CD4-positive, CD25-positive, alpha-beta regulatory T cell (primary cell): ENCODE results near the gene ITGA3. TPM values are rescaled to one million over a fixed set of nuclear protein-coding genes. Genes with fewer than 3 reads are reported as not detected.

Source experiments
- ATAC-seq, 2 donors: fragments of 150-1000 bp; cut with Tn5 transposase; one replicate each; pipeline ENCODE4 v1.10.0; 2021; ENCODE audit warnings: low read depth in 2 of 2, moderate number of reproducible peaks in 2 of 2, moderate library complexity in 1 of 2
- DNase-seq, 3 donors: peaks; one replicate each; pipeline versions ENCODE4 v3.0.0 to v3.0.0-alpha.2; 2012 to 2022; ENCODE audit warnings: mixed read lengths in 1 of 3
- H3K27ac ChIP-seq: one replicate; pipeline ENCODE4 v1.7.0; 2013; ENCODE audit warnings: mild to moderate bottlenecking, low read length; ENCODE audit not compliant: insufficient read depth, poor library complexity, severe bottlenecking
- H3K27me3 ChIP-seq: one replicate; pipeline ENCODE4 v1.7.0; 2013; ENCODE audit warnings: low read length; ENCODE audit not compliant: control insufficient read depth, insufficient read depth
- H3K36me3 ChIP-seq: one replicate; pipeline ENCODE4 v1.7.0; 2013; ENCODE audit warnings: mild to moderate bottlenecking, low read length, moderate library complexity; ENCODE audit not compliant: control insufficient read depth, insufficient read depth
- H3K4me1 ChIP-seq: 2 replicates; pipeline ENCODE4 v1.7.0; 2013; ENCODE audit warnings: mild to moderate bottlenecking, low read length; ENCODE audit not compliant: insufficient read depth, control insufficient read depth, poor library complexity, severe bottlenecking
- H3K4me3 ChIP-seq: one replicate; pipeline ENCODE4 v1.7.0; 2013; ENCODE audit warnings: low read depth, mild to moderate bottlenecking, low read length, moderate library complexity
- H3K9me3 ChIP-seq, 2 experiments: 1 replicate in 1 of 2; 2 replicates in 1 of 2; pipeline ENCODE4 v1.7.0; 2013; ENCODE audit warnings: low read length in 2 of 2, mild to moderate bottlenecking in 1 of 2, moderate library complexity in 1 of 2; ENCODE audit not compliant: control insufficient read depth in 2 of 2
- H3K27ac Mint-ChIP-seq, 3 donors: one replicate each; pipeline ENCODE4 v1.8.0; 2020 to 2022; ENCODE audit warnings: mild to moderate bottlenecking in 3 of 3, mixed read lengths in 3 of 3, moderate library complexity in 2 of 3
- H3K27me3 Mint-ChIP-seq: one replicate; pipeline ENCODE4 v1.8.0; 2022; ENCODE audit warnings: mild to moderate bottlenecking, mixed read lengths
- H3K36me3 Mint-ChIP-seq: one replicate; pipeline ENCODE4 v1.8.0; 2020; ENCODE audit warnings: mixed read lengths
- H3K4me1 Mint-ChIP-seq, 4 donors: one replicate each; pipeline ENCODE4 v1.8.0; 2020 to 2022; ENCODE audit warnings: mixed read lengths in 4 of 4, mild to moderate bottlenecking in 1 of 4
- H3K4me3 Mint-ChIP-seq, 4 donors: one replicate each; pipeline ENCODE4 v1.8.0; 2020 to 2022; ENCODE audit warnings: mild to moderate bottlenecking in 4 of 4, mixed read lengths in 4 of 4, moderate library complexity in 3 of 4
- H3K9me3 Mint-ChIP-seq, 7 donors: one replicate each; pipeline ENCODE4 v1.8.0; 2020 to 2022; ENCODE audit warnings: mixed read lengths in 7 of 7, mild to moderate bottlenecking in 3 of 7, moderate library complexity in 2 of 7
- polyA plus RNA-seq, 4 donors: library from polyadenylated mRNA; unstranded; fragments of 300-500 nt; fragmentation: Illumina TruSeq; gene quantifications; one replicate each; pipeline ENCODE4 v1.2.3, GENCODE V29; 2021
- total RNA-seq: library from RNA; stranded (reverse); gene quantifications from one replicate; pipeline ENCODE4 v1.2.3, GENCODE V29; 2022

Gene ITGA3
- total and polyA plus RNA-seq, 5 donors from 2014 or later: 1.7 to 14.4 (median 2.7) TPM

DNA sequence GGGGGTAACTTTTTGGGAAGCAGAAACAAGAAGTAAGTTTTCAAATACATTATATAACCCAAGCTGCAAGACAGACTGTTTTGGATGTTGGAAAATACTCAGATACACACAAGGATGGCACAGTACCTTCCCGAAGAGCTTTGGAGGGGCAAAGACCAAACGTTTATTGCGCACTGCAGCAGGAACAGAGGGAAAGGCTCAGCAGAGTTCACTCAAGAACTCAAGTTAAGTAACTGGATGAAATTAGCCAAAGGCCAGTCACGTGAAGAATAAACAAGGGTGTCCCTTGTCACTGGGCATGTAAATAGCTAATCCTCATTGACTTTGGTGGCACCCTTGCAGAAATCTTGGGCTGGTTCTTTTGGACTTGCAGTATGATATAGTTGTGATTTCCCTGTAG is 42.0 kb downstream of the ITGA3 start:
- Histone ChIP-seq H3K27ac (no peak overlapping the region), H3K27me3 (no peaks in the 10 kb centered on the region), H3K9me3 (no peaks in the 10 kb centered on the region), H3K4me1 (peaks cover 22% of the 10 kb centered on the region), H3K36me3 (peaks cover 26% of the 10 kb centered on the region), H3K4me3 (no peak overlapping the region)
- DNase-seq (no peak), ATAC-seq (no peak)
- Mint-ChIP-seq H3K4me3 (peak overlapping the region in 3 of 4 donors; percentile 31 to 99 (median 59)), H3K27ac (peak overlapping the region in 1 of 3 donors; percentile 38), H3K36me3 (peaks cover 10% of the 10 kb centered on the region), H3K4me1 (peaks cover 0 to 54% (median 19%) of the 10 kb centered on the region in 4 donors), H3K27me3 (no peaks in the 10 kb centered on the region), H3K9me3 (no peaks in the 10 kb centered on the region)

DNA sequence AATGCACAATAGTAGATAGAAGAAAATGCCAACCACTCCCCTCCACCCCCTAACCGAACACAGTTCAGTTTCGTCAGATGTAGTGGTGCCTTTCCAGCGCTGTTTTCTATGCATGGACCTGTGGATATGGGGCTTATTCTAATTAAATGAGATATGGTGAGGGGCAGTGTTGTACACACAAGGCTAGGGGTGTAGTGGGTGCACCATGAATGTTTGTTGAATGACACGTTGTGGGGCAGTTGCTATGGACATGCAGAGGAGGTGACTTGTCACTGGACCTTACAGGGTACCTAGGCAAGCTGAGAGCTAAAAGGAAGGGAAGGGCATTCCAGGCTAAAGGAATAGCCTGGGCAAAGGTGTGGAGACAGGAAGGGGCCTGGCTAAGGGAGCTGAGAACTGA is 42.7 kb downstream of the ITGA3 start:
- no peaks in the 10 kb centered on the region for H3K9me3 Mint-ChIP-seq
- Histone ChIP-seq H3K27ac (no peak overlapping the region), H3K9me3 (no peaks in the 10 kb centered on the region), H3K36me3 (peaks cover 30% of the 10 kb centered on the region), H3K27me3 (no peaks in the 10 kb centered on the region), H3K4me3 (no peak overlapping the region), H3K4me1 (peaks cover 22% of the 10 kb centered on the region)
- H3K4me3 Mint-ChIP-seq: peak overlapping the region in 1 of 4 donors; percentile 99
- no peak for DNase-seq
- H3K36me3 Mint-ChIP-seq: peaks cover 10% of the 10 kb centered on the region
- peak overlapping the region in 1 of 3 donors; percentile 1 for H3K27ac Mint-ChIP-seq
- peaks cover 0 to 55% (median 20%) of the 10 kb centered on the region in 4 donors for H3K4me1 Mint-ChIP-seq
- no peaks in the 10 kb centered on the region for H3K27me3 Mint-ChIP-seq
- no peak for ATAC-seq

DNA sequence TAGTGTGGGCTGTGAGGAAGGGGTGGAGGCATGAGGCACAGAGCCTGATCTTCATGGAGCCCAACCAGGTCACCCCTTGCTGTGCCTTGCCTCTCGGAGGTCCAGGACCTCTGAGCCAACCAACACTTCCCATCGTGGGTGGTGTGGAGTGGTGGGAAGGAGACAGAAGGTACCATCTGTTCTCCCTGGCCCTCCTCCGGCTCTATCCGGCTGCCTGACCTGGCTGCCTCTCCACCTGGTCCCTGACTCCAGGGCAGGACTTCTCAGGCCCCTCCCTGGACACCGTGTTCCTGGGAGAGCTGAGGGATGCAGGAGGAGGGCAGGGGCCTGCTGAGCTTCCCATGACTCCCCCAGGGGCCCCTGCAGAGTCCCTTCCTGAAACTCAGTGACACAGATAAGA is 43.1 kb downstream of the ITGA3 start:
- peaks cover 10% of the 10 kb centered on the region for H3K36me3 Mint-ChIP-seq
- Histone ChIP-seq H3K4me1 (peaks cover 22% of the 10 kb centered on the region), H3K9me3 (no peaks in the 10 kb centered on the region), H3K27ac (no peak overlapping the region), H3K36me3 (peaks cover 31% of the 10 kb centered on the region), H3K27me3 (no peaks in the 10 kb centered on the region), H3K4me3 (no peak overlapping the region)
- DNase-seq: no peak
- H3K27ac Mint-ChIP-seq: no peak overlapping the region
- peaks cover 0 to 52% (median 19%) of the 10 kb centered on the region in 4 donors for H3K4me1 Mint-ChIP-seq
- H3K27me3 Mint-ChIP-seq: no peaks in the 10 kb centered on the region
- ATAC-seq: no peak
- H3K9me3 Mint-ChIP-seq: no peaks in the 10 kb centered on the region
- H3K4me3 Mint-ChIP-seq: no peak overlapping the region

DNA sequence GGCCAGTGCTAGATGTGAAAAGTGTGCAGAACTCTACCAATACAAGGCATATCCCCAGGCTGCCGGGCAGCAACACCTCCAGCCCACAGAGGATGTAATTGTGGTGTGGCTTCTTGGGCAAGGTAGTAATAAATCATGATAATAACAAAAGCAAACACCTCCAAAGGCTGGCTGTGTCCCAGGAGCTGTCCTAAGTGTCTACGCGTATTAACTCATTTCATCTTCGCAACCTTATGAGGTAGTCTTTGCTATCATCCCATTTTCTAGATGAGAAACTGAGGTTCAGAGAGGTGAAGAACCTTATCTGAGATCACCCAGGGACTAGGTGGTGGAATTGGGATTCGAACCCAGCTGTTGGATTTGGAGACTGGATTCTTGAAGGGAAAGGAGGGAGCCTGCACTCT is 44.6 kb downstream of the ITGA3 start:
- Histone ChIP-seq H3K27me3 (no peaks in the 10 kb centered on the region), H3K36me3 (peaks cover 37% of the 10 kb centered on the region), H3K9me3 (no peaks in the 10 kb centered on the region), H3K4me3 (no peak overlapping the region), H3K27ac (no peak overlapping the region), H3K4me1 (peaks cover 16% of the 10 kb centered on the region)
- Mint-ChIP-seq H3K4me1 (peaks cover 0 to 44% (median 12%) of the 10 kb centered on the region in 4 donors), H3K27me3 (no peaks in the 10 kb centered on the region), H3K4me3 (peak overlapping the region in 1 of 4 donors; percentile 70), H3K9me3 (no peaks in the 10 kb centered on the region), H3K36me3 (peaks cover 16% of the 10 kb centered on the region), H3K27ac (no peak overlapping the region)
- ATAC-seq (no peak), DNase-seq (no peak)

DNA sequence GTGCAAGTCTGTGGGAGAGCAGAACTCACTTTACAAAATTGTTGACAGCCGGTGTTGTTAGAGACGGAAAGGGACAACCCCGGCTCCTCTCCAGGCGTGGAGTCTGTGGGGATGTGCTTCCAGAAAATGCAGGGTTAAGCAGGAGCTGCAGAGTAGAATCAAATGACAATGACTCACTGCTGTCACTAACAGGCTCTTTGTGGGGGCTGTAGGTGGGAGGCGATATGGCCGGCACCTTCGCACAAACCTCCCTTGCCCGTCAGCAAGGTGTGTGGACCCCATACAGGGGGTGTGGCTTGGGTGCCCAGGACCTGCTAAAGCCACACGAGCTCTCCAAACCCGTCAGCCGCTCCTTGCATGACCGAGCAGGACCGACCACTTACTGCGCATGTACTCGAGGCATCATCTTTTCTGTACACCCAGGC is 45.0 kb downstream of the ITGA3 start:
- Mint-ChIP-seq H3K4me3 (no peak overlapping the region), H3K27me3 (no peaks in the 10 kb centered on the region), H3K27ac (no peak overlapping the region), H3K9me3 (no peaks in the 10 kb centered on the region), H3K36me3 (peaks cover 18% of the 10 kb centered on the region), H3K4me1 (peaks cover 0 to 40% (median 9%) of the 10 kb centered on the region in 4 donors)
- H3K4me3 ChIP-seq: no peak overlapping the region
- ATAC-seq: no peak
- H3K9me3 ChIP-seq: no peaks in the 10 kb centered on the region
- peaks cover 11% of the 10 kb centered on the region for H3K4me1 ChIP-seq
- no peaks in the 10 kb centered on the region for H3K27me3 ChIP-seq
- no peak for DNase-seq
- H3K27ac ChIP-seq: no peak overlapping the region
- peaks cover 41% of the 10 kb centered on the region for H3K36me3 ChIP-seq

DNA sequence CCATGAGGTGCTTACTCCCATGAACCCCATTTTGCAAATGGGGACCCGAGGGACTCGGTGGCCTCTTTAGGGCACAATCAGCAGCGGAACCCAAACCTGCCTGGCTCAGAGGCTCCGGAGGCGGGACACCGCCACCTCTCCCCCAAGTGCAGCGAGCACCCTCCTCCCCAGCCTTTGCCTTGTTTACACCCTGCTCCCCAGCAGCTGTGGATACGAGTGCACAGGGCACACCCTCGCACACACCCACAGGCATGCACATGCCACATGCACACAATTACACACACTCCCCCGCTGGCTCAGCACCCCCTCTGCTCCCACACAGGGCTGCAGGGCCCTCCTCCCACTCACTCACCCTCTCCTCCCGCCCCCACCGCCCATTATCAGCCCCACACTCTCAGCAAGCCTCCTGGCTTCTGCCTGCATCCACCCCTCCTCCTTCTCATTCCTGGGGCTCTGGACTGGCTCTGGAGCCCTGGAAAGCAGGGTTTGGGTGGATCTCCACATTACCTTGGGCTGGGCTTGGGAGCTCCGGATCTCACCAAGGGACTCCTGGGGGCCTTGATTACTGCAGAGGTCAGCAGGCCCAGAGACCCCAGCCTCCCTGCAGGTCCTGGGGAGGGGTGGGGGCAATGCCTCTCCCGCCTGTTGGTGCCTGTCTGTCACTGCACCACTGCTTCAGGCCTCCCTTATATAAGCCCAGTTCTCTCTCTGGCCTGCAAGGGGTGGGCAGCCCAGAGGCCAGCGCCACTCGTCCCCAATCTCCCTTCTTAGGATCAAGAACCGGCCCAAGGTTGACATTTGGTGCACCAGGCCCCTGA is 45.6 kb downstream of the ITGA3 start:
- H3K4me3 Mint-ChIP-seq: no peak overlapping the region
- H3K27me3 ChIP-seq: no peaks in the 10 kb centered on the region
- peaks cover 0 to 34% (median 6%) of the 10 kb centered on the region in 4 donors for H3K4me1 Mint-ChIP-seq
- H3K27ac Mint-ChIP-seq: no peak overlapping the region
- H3K4me3 ChIP-seq: no peak overlapping the region
- no peaks in the 10 kb centered on the region for H3K9me3 Mint-ChIP-seq
- H3K4me1 ChIP-seq: peaks cover 5% of the 10 kb centered on the region
- H3K36me3 Mint-ChIP-seq: peaks cover 22% of the 10 kb centered on the region
- DNase-seq (no peak), ATAC-seq (no peak)
- H3K27ac ChIP-seq: no peak overlapping the region
- H3K36me3 ChIP-seq: peaks cover 43% of the 10 kb centered on the region
- no peaks in the 10 kb centered on the region for H3K9me3 ChIP-seq
- no peaks in the 10 kb centered on the region for H3K27me3 Mint-ChIP-seq

DNA sequence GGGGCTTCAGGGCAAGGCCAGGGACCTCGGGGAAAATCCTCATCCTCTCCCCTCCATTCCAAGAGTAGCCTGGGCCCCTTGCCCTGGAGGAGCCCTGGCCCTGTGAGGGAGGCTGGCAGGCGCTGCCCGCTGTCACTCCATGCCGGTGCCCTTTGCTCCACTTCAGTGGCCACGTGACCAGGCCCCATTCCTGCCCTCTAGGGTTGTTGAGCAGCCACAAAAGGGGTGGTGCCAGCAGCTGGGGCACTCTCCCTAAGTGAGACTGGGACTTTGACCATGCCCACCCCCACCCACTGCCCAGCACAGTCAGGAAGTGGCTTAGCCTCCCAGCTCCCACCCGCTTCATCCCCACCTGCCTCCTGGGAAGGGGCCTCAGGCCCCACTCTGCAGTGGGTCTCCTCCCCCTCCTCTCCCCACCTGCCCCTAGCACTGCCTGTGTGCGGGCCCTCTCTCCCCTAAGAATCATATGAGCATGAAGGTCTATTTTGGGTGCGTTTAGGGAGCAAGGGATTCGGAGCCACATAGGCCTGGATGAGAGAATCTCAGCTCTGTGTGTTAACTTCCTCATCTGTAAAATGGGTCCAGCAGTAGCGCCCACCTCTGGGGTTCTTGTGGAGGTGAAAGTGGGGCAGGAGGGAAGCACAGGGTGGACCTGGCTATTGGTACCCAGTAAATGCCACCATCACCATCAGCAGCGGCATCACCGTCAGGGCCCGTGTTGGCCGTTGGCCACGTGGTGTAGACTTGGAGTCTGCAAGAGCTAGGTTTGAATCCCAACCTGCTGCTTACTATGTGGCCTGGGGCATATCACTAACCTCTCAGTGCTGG is 46.5 kb downstream of the ITGA3 start:
- H3K4me1 ChIP-seq: no peaks in the 10 kb centered on the region
- H3K9me3 Mint-ChIP-seq: no peaks in the 10 kb centered on the region
- H3K36me3 Mint-ChIP-seq: peaks cover 25% of the 10 kb centered on the region

More for the DNA sequence above, 46.5 kb downstream of the ITGA3 start:
- H3K27me3 ChIP-seq: no peaks in the 10 kb centered on the region
- H3K4me3 ChIP-seq: no peak overlapping the region
- ATAC-seq (no peak), DNase-seq (no peak)
- no peaks in the 10 kb centered on the region for H3K27me3 Mint-ChIP-seq
- peaks cover 49% of the 10 kb centered on the region for H3K36me3 ChIP-seq
- no peaks in the 10 kb centered on the region for H3K9me3 ChIP-seq
- H3K4me1 Mint-ChIP-seq: peaks cover 0 to 26% (median 5%) of the 10 kb centered on the region in 4 donors
- H3K4me3 Mint-ChIP-seq: no peak overlapping the region
- no peak overlapping the region for H3K27ac Mint-ChIP-seq
- H3K27ac ChIP-seq: no peak overlapping the region
